T-helper 1 cell treated with Interleukin-12 subunit alpha and Interleukin-12 subunit beta and Interleukin-4 antibody, amounts not matched to agents 30 μg/mL and 1 μg/mL, for 36 hours (primary cell): Measurements from ENCODE around the gene PNMA1.
A peak's percentile ranks its signal among the peaks of the same experiment; 100 is the strongest.

Experiments used
- H3K27ac Mint-ChIP-seq: one replicate; pipeline ENCODE4 v1.8.0; 2021; ENCODE audit warnings: mild to moderate bottlenecking, mixed read lengths
- H3K27me3 Mint-ChIP-seq: one replicate; pipeline ENCODE4 v1.8.0; 2021; ENCODE audit warnings: low read depth, mixed read lengths
- H3K36me3 Mint-ChIP-seq: one replicate; pipeline ENCODE4 v1.8.0; 2021; ENCODE audit warnings: low read depth, mixed read lengths
- H3K4me1 Mint-ChIP-seq: one replicate; pipeline ENCODE4 v1.8.0; 2021; ENCODE audit warnings: low read depth, mixed read lengths
- H3K4me3 Mint-ChIP-seq: one replicate; pipeline ENCODE4 v1.8.0; 2021; ENCODE audit warnings: mild to moderate bottlenecking, moderate library complexity, mixed read lengths
- H3K9me3 Mint-ChIP-seq: one replicate; pipeline ENCODE4 v1.8.0; 2021; ENCODE audit warnings: mixed read lengths

Gene PNMA1

GRCh38 chr14:73744175-73744867 is 30.1 kb upstream of the PNMA1 start:
- Mint-ChIP-seq H3K27ac (peak overlapping the region; percentile 57), H3K36me3 (peaks cover 5% of the 10 kb centered on the region), H3K27me3 (no peaks in the 10 kb centered on the region), H3K9me3 (no peaks in the 10 kb centered on the region), H3K4me3 (peak overlapping the region; percentile 87), H3K4me1 (peaks cover 84% of the 10 kb centered on the region)

GRCh38 chr14:73743431-73743931 is 29.3 kb upstream of the PNMA1 start:
- no peaks in the 10 kb centered on the region for H3K27me3 Mint-ChIP-seq
- H3K36me3 Mint-ChIP-seq, result peaks cover 5% of the 10 kb centered on the region
- H3K9me3 Mint-ChIP-seq, result no peaks in the 10 kb centered on the region
- peak overlapping the region; percentile 87 for H3K4me3 Mint-ChIP-seq
- H3K27ac Mint-ChIP-seq, result peak overlapping the region; percentile 82
- H3K4me1 Mint-ChIP-seq, result peaks cover 78% of the 10 kb centered on the region

- H3K9me3 Mint-ChIP-seq, result no peaks in the 10 kb centered on the region
- peak overlapping the region; percentile 82 for H3K27ac Mint-ChIP-seq
- H3K4me1 Mint-ChIP-seq, result peaks cover 70% of the 10 kb centered on the region
- peak overlapping the region; percentile 87 for H3K4me3 Mint-ChIP-seq
- no peaks in the 10 kb centered on the region for H3K27me3 Mint-ChIP-seq
- H3K36me3 Mint-ChIP-seq, result peaks cover 2% of the 10 kb centered on the region
Observed at GRCh38 chr14:73742520-73743238, 28.5 kb upstream of the PNMA1 start.

GRCh38 chr14:73741876-73742519 is 27.8 kb upstream of the PNMA1 start:
- H3K9me3 Mint-ChIP-seq, result no peaks in the 10 kb centered on the region
- peak overlapping the region; percentile 72 for H3K4me3 Mint-ChIP-seq
- peaks cover 5% of the 10 kb centered on the region for H3K36me3 Mint-ChIP-seq
- peak overlapping the region; percentile 82 for H3K27ac Mint-ChIP-seq
- H3K4me1 Mint-ChIP-seq, result peaks cover 65% of the 10 kb centered on the region
- no peaks in the 10 kb centered on the region for H3K27me3 Mint-ChIP-seq

- peaks cover 11% of the 10 kb centered on the region for H3K36me3 Mint-ChIP-seq
- H3K27me3 Mint-ChIP-seq, result no peaks in the 10 kb centered on the region
Observed at GRCh38 chr14:73741386-73741875, 27.2 kb upstream of the PNMA1 start.

GRCh38 chr14:73740618-73741326 is 26.6 kb upstream of the PNMA1 start:
- H3K27ac Mint-ChIP-seq, result peak overlapping the region; percentile 66
- H3K9me3 Mint-ChIP-seq, result no peaks in the 10 kb centered on the region
- H3K4me1 Mint-ChIP-seq, result peaks cover 59% of the 10 kb centered on the region
- peaks cover 11% of the 10 kb centered on the region for H3K36me3 Mint-ChIP-seq
- H3K4me3 Mint-ChIP-seq, result peak overlapping the region; percentile 38
- H3K27me3 Mint-ChIP-seq, result no peaks in the 10 kb centered on the region

More at GRCh38 chr14:73741386-73741875, 27.2 kb upstream of the PNMA1 start:
- Mint-ChIP-seq H3K27ac (peak overlapping the region; percentile 82), H3K9me3 (no peaks in the 10 kb centered on the region), H3K4me1 (peaks cover 60% of the 10 kb centered on the region), H3K4me3 (peak overlapping the region; percentile 72)

- H3K27me3 Mint-ChIP-seq, result no peaks in the 10 kb centered on the region
- H3K36me3 Mint-ChIP-seq, result peaks cover 13% of the 10 kb centered on the region
- peak overlapping the region; percentile 26 for H3K27ac Mint-ChIP-seq
- no peak overlapping the region for H3K4me3 Mint-ChIP-seq
- H3K4me1 Mint-ChIP-seq, result peaks cover 53% of the 10 kb centered on the region
- H3K9me3 Mint-ChIP-seq, result no peaks in the 10 kb centered on the region
Observed at GRCh38 chr14:73739899-73740617, 25.9 kb upstream of the PNMA1 start.

- Mint-ChIP-seq H3K27ac (no peak overlapping the region), H3K4me1 (peaks cover 53% of the 10 kb centered on the region), H3K9me3 (no peaks in the 10 kb centered on the region), H3K36me3 (peaks cover 19% of the 10 kb centered on the region), H3K27me3 (no peaks in the 10 kb centered on the region), H3K4me3 (no peak overlapping the region)
Observed at GRCh38 chr14:73739174-73739898, 25.2 kb upstream of the PNMA1 start.

- Mint-ChIP-seq H3K9me3 (no peaks in the 10 kb centered on the region), H3K27ac (no peak overlapping the region), H3K4me3 (no peak overlapping the region), H3K4me1 (peaks cover 46% of the 10 kb centered on the region), H3K27me3 (no peaks in the 10 kb centered on the region), H3K36me3 (peaks cover 19% of the 10 kb centered on the region)
Observed at GRCh38 chr14:73738518-73739173, 24.5 kb upstream of the PNMA1 start.

- H3K4me1 Mint-ChIP-seq, result peaks cover 32% of the 10 kb centered on the region
- no peaks in the 10 kb centered on the region for H3K27me3 Mint-ChIP-seq
- H3K9me3 Mint-ChIP-seq, result no peaks in the 10 kb centered on the region
- H3K4me3 Mint-ChIP-seq, result no peak overlapping the region
- peaks cover 22% of the 10 kb centered on the region for H3K36me3 Mint-ChIP-seq
- H3K27ac Mint-ChIP-seq, result no peak overlapping the region
Observed at GRCh38 chr14:73736842-73737241, 22.7 kb upstream of the PNMA1 start.

GRCh38 chr14:73732006-73732405 is 17.8 kb upstream of the PNMA1 start:
- peak overlapping the region; percentile 26 for H3K27ac Mint-ChIP-seq
- peaks cover 36% of the 10 kb centered on the region for H3K36me3 Mint-ChIP-seq
- H3K9me3 Mint-ChIP-seq, result no peaks in the 10 kb centered on the region
- H3K4me3 Mint-ChIP-seq, result no peak overlapping the region
- H3K4me1 Mint-ChIP-seq, result peaks cover 25% of the 10 kb centered on the region
- H3K27me3 Mint-ChIP-seq, result no peaks in the 10 kb centered on the region

GRCh38 chr14:73731111-73731510 is 16.9 kb upstream of the PNMA1 start:
- Mint-ChIP-seq H3K4me1 (peaks cover 27% of the 10 kb centered on the region), H3K36me3 (peaks cover 34% of the 10 kb centered on the region), H3K4me3 (no peak overlapping the region), H3K9me3 (no peaks in the 10 kb centered on the region), H3K27ac (no peak overlapping the region), H3K27me3 (no peaks in the 10 kb centered on the region)
